Esophagus squamous epithelium (tissue), 5 donors: ENCODE data around the gene DLGAP1. TPM values are rescaled to one million over a fixed set of nuclear protein-coding genes. Genes with fewer than 3 reads are reported as not detected.

Experiments used
- DNase-seq: peaks from one replicate; lab custom pipeline; 2025; lab: John Stamatoyannopoulos, UW
- H3K27ac ChIP-seq, 4 donors: fragments of 200-600 bp; sonication (generic); one replicate each; pipeline ENCODE4 v1.5.1; 2016 to 2019; ENCODE audit warnings: mild to moderate bottlenecking in 1 of 4
- H3K27me3 ChIP-seq, 4 donors: fragments of 200-600 bp; sonication (generic); 1 replicate in 3 of 4; 2 replicates in 1 of 4; pipeline versions ENCODE4 v1.5.1 to v1.6.0; 2017 to 2021; ENCODE audit warnings: antibody characterized with exemption in 1 of 4
- H3K36me3 ChIP-seq, 3 donors: fragments of 200-600 bp; sonication (generic); one replicate each; pipeline ENCODE4 v1.5.1; 2016 to 2019
- H3K4me1 ChIP-seq, 3 donors: fragments of 200-600 bp; sonication (generic); one replicate each; pipeline ENCODE4 v1.5.1; 2017 to 2019
- H3K4me3 ChIP-seq, 4 donors: fragments of 200-600 bp; sonication (generic); 1 replicate in 3 of 4; 2 replicates in 1 of 4; pipeline ENCODE4 v1.5.1; 2016 to 2019; ENCODE audit warnings: mild to moderate bottlenecking in 2 of 4, moderate library complexity in 1 of 4
- H3K9me3 ChIP-seq, 3 donors: fragments of 200-600 bp; sonication (generic); one replicate each; pipeline ENCODE4 v1.5.1; 2016 to 2019
- CTCF ChIP-seq, 6 experiments: fragments of 450-650 bp in 4 of 6; fragments of 200-600 bp in 2 of 6; sonication (generic) in 2 of 6; IDR thresholded peaks; one replicate each; pipeline ENCODE4 v1.5.1; 2016 to 2019; ENCODE audit warnings: antibody characterized with exemption in 6 of 6, mild to moderate bottlenecking in 4 of 6, moderate library complexity in 4 of 6
- POLR2A ChIP-seq, 4 donors: fragments of 450-650 bp; IDR thresholded peaks; one replicate each; pipeline ENCODE4 v1.6.1; 2017; ENCODE audit warnings: antibody characterized with exemption in 4 of 4, mild to moderate bottlenecking in 4 of 4, moderate library complexity in 3 of 4
- WGBS, 2 donors: methylation state at CpG; one replicate each; pipeline ENCODE4 v1.1.5; 2018; 5-methylcytosine and 5-hydroxymethylcytosine counted together
- intact Hi-C: fragments of 100-400 bp; cut with DNase I; formaldehyde crosslinking; loops from one replicate; pipeline ENCODE4 v1.15.0; 2022
- total RNA-seq, 4 donors: library from RNA; depleted of rRNA; stranded (reverse); fragments of >200 nt; gene quantifications; one replicate each; pipeline ENCODE4 v1.1.0, GENCODE V29; 2016
- donor health status: DM: yes; HTN: yes; CAD: no.

The DLGAP1 gene
- total RNA-seq, 4 donors from 2014 or later: 0.09 to 1.5 (median 0.52) TPM

DNA sequence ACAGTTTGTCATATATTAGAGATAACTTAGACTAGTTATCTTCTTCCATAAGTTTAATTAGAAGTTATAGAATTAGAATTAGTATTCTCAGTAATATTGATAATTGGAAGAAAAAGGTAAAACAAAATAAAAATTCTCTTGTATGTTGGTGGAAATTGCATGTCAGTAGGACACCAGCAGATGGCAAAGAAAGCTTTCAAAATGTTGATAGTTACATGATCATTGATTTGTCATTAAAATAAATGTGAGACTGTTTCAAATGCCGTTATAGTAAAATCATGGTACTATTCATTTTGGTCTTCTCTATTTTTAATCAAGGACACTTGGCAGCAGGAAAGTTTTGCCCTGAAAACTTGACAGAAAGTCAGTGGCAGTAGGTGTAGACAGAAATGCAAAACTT, 734.9 kb downstream of the DLGAP1 start:
- Histone ChIP-seq H3K27ac (no peak overlapping the region), H3K27me3 (no peaks in the 10 kb centered on the region)
- WGBS, 2 donors: 85 to 100% methylated on average over 1 of the region's 1 CpG

GRCh38 chr18:3717376-3718025, 737.6 kb downstream of the DLGAP1 start:
- Histone ChIP-seq H3K27ac (no peak overlapping the region), H3K4me1 (no peaks in the 10 kb centered on the region), H3K4me3 (no peak overlapping the region), H3K9me3 (no peaks in the 10 kb centered on the region), H3K27me3 (no peaks in the 10 kb centered on the region), H3K36me3 (no peaks in the 10 kb centered on the region)
- 56 to 71% methylated on average over 5 of the region's 5 CpGs for WGBS, 2 donors
- intact Hi-C loops: no loop called here
- TF ChIP-seq POLR2A (IDR thresholded peaks at IDR 0.05) (no peak), CTCF (IDR thresholded peaks at IDR 0.05) (no peak)
- DNase-seq: no peak

More for the DNA sequence above, 734.9 kb downstream of the DLGAP1 start:
- no peak for DNase-seq
- no peak overlapping the region for H3K4me3 ChIP-seq
- intact Hi-C loops: no loop called here
- no peaks in the 10 kb centered on the region for H3K9me3 ChIP-seq
- no peaks in the 10 kb centered on the region for H3K36me3 ChIP-seq
- H3K4me1 ChIP-seq: peaks cover 0 to 10% (median 3%) of the 10 kb centered on the region in 3 donors
- TF ChIP-seq CTCF (IDR thresholded peaks at IDR 0.05) (no peak), POLR2A (IDR thresholded peaks at IDR 0.05) (no peak)

DNA sequence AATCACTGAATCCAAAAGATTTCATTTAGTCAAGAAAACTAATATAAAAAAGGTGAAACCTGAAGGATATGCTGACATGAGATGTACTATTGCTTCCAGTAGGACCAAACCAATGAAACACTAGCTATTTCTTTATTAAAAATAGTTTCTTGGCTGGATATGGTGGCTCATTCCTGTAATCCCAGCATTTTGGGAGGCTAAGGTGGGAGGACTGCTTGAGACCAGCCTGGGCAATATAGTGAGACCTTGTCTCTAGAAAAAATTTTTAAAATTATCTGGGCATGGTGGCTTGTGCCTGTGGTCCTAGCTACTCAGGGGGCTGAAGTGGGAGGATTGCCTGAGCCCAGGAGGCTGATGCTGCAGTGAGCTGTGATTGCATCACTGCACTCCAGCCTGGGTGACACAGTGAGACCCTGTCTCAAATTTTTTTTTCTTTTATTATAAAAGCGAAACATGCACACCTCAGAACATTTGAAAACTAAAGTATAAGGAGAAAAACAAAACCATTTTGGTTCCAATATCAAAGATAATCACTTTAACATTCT, 738.9 kb downstream of the DLGAP1 start:
- H3K27me3 ChIP-seq: no peaks in the 10 kb centered on the region
- 82 to 93% methylated on average over 1 of the region's 1 CpG for WGBS, 2 donors
- DNase-seq: no peak

GRCh38 chr18:3715231-3716080, 739.7 kb downstream of the DLGAP1 start:
- Histone ChIP-seq H3K4me3 (no peak overlapping the region), H3K9me3 (no peaks in the 10 kb centered on the region), H3K27me3 (no peaks in the 10 kb centered on the region), H3K4me1 (peaks cover 0 to 6% (median 0%) of the 10 kb centered on the region in 3 donors), H3K36me3 (no peaks in the 10 kb centered on the region), H3K27ac (no peak overlapping the region)
- DNase-seq: no peak
- 21 to 40% methylated on average over 5 of the region's 5 CpGs for WGBS, 2 donors
- intact Hi-C loops: no loop called here
- TF ChIP-seq POLR2A (IDR thresholded peaks at IDR 0.05) (no peak), CTCF (IDR thresholded peaks at IDR 0.05) (no peak)

More for the DNA sequence above, 738.9 kb downstream of the DLGAP1 start:
- Histone ChIP-seq H3K9me3 (no peaks in the 10 kb centered on the region), H3K4me1 (no peaks in the 10 kb centered on the region), H3K27ac (no peak overlapping the region), H3K36me3 (no peaks in the 10 kb centered on the region), H3K4me3 (no peak overlapping the region)
- TF ChIP-seq CTCF (IDR thresholded peaks at IDR 0.05): no peak
- no peak for TF ChIP-seq POLR2A (IDR thresholded peaks at IDR 0.05)
- intact Hi-C loops: no loop called here

DNA sequence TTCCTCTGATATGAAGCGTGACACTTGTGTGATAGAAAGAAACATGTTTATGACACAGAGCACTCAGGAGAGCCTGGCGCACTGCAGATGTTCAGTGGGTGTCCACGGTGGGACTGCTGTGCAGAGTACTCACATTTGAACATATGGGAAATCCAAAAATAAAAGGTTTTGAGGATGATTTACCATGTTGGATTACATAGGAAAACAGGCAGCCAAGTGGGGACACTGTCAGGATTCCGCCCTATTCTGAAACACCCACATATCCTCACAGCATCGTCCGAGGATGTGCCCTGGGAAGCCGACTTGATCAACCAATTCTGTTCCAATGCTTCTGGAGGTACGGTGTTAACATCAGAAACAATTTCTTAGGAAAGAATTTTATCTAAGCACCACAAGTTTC, 741.4 kb downstream of the DLGAP1 start:
- TF ChIP-seq CTCF (IDR thresholded peaks at IDR 0.05): no peak
- no peak for TF ChIP-seq POLR2A (IDR thresholded peaks at IDR 0.05)
- Histone ChIP-seq H3K27me3 (no peaks in the 10 kb centered on the region), H3K4me3 (no peak overlapping the region), H3K9me3 (no peaks in the 10 kb centered on the region), H3K4me1 (peaks cover 0 to 11% (median 0%) of the 10 kb centered on the region in 3 donors), H3K27ac (no peak overlapping the region), H3K36me3 (no peaks in the 10 kb centered on the region)
- intact Hi-C loops: no loop called here
- no peak for DNase-seq
- WGBS, 2 donors: 89 to 93% methylated on average over 8 of the region's 8 CpGs
